GM12892 (cell line): Measurements from ENCODE around the gene KCNMB2.

Experiments used
- POLR2A ChIP-seq: IDR thresholded peaks from 2 replicates; pipeline ENCODE4 v1.6.1; 2011; ENCODE audit warnings: low read depth, low read length, control low read depth
- TAF1 ChIP-seq: IDR thresholded peaks from 2 replicates; pipeline ENCODE4 v1.6.1; 2011; ENCODE audit warnings: low read depth, mild to moderate bottlenecking, control low read depth, low read length, borderline replicate concordance

- TF ChIP-seq POLR2A (no peak), TAF1 (no peak)
Measured at GRCh38 chr3:178833695-178834094, 297.5 kb downstream of the KCNMB2 start.
